ENCODE results near the gene PRPF38B. TPM values are rescaled to one million over a fixed set of nuclear protein-coding genes. Genes with fewer than 3 reads are reported as not detected.

PRPF38B gene
- total and polyA plus RNA-seq, 2 of the 8 experiments (the other 6 are each of a cell fraction or from before 2014, with no cell fraction given): 16.6 to 50.6 TPM

DNA sequence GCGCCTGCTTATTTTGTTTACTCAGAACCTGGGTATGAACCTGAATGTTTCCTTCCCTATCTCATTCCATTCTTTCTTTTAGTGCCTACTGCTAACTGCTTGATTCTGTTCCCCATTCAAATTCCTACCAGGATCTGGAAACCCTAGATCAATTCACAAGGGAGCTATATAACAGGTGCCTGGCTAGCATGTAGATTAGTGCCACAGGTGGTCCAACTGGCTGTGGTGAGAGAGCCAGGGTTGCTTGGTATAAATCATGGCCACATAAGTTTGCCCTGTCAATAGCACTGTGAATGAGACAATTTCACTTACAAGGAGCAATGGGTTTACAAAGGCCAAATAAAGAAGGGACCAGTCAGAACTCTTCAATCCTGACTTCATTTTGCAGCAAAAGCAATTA, 6.6 kb upstream of the PRPF38B start:
- Histone ChIP-seq H3K79me1 (ENCODE audit: low read depth, low read length) (no peaks in the 10 kb centered on the region), H2BK12ac (ENCODE audit: low read depth, low read length) (no peak overlapping the region), H2AFZ (ENCODE audit: low read length) (no peak overlapping the region), H4K91ac (replicated peaks; ENCODE audit: insufficient read length, low read length) (no peak overlapping the region), H3K9ac (replicated peaks in 1 of 4; ENCODE audit: extremely low read depth in 1 of 4, low read depth in 3 of 4, low read length in 3 of 4) (no peak overlapping the region), H3K27ac (ENCODE audit: low read depth, low read length) (no peak overlapping the region), H3K4me2 (ENCODE audit: insufficient read depth in 1 of 2, low read depth in 2 of 2, low read length in 2 of 2) (no peak overlapping the region), H3K9me3 (ENCODE audit: insufficient read depth in 2 of 2, low read depth in 1 of 2, low read length in 1 of 2) (no peaks in the 10 kb centered on the region), H2BK20ac (ENCODE audit: low read length) (no peak overlapping the region), H4K5ac (ENCODE audit: insufficient read length, low read depth, low read length) (no peak overlapping the region), H3K79me2 (ENCODE audit: control insufficient read depth in 1 of 2, insufficient read depth in 2 of 2, low read length in 2 of 2) (no peaks in the 10 kb centered on the region), H2BK15ac (ENCODE audit: low read length) (no peak overlapping the region), H2AK5ac (ENCODE audit: low read depth, low read length) (no peak overlapping the region), H2BK120ac (replicated peaks; ENCODE audit: low read depth, low read length) (no peak overlapping the region), H2BK5ac (ENCODE audit: low read depth, low read length) (no peak overlapping the region), H3K23me2 (ENCODE audit: low read depth, low read length) (no peaks in the 10 kb centered on the region), H3K4me1 (replicated peaks in 1 of 4; ENCODE audit: control insufficient read depth in 3 of 4, insufficient read depth in 4 of 4, low read length in 3 of 4) (peaks cover 2 to 11% (median 5%) of the 10 kb centered on the region in 4 experiments; a peak in 4 of 7 replicates), H3K18ac (ENCODE audit: extremely low read depth, low read length) (no peak overlapping the region), H3K27me3 (replicated peaks in 1 of 4; ENCODE audit: control insufficient read depth in 3 of 4, extremely low read depth in 1 of 4, insufficient read depth in 3 of 4, low read length in 3 of 4) (no peaks in the 10 kb centered on the region; a peak in 1 of 7 replicates), H3K36me3 (ENCODE audit: control insufficient read depth in 2 of 4, insufficient read depth in 4 of 4, low read length in 3 of 4) (no peaks in the 10 kb centered on the region), H4K8ac (ENCODE audit: extremely low read depth, insufficient read depth, low read length) (no peak overlapping the region), H3K4ac (replicated peaks; ENCODE audit: insufficient read length, low read depth, low read length) (no peak overlapping the region), H3K14ac (ENCODE audit: insufficient read length) (no peak overlapping the region), H3K56ac (replicated peaks; ENCODE audit: insufficient read length, low read depth, low read length) (no peak overlapping the region), H4K20me1 (replicated peaks in 1 of 2; ENCODE audit: control insufficient read depth in 1 of 2, insufficient read depth in 2 of 2, low read length in 2 of 2) (no peaks in the 10 kb centered on the region), H3K23ac (ENCODE audit: insufficient read length) (no peak overlapping the region), H3K4me3 (ENCODE audit: extremely low read depth in 1 of 4, insufficient read depth in 2 of 4, low read depth in 3 of 4, low read length in 4 of 4) (no peak overlapping the region)
- TF ChIP-seq TCF12 (IDR thresholded peaks at IDR 0.05; ENCODE audit: low read depth, low read length): 0 out of 2 replicates have a peak, but pooled peaks have one; percentile 7
- TF ChIP-seq SP4 (IDR thresholded peaks at IDR 0.05; ENCODE audit: low read length): no peak
- no peak for TF ChIP-seq JUND (IDR thresholded peaks at IDR 0.05; ENCODE audit: low read length)
- ChIA-PET CTCF (ENCODE audit: partially characterized antibody) (interaction anchor here (1.0 to 1.3 kb wide), 2 partner anchors 39 to 41 kb away, joined by 3 to 4 read pairs; no protein-coding TSS in a partner anchor), POLR2A (ENCODE audit: partially characterized antibody) (interaction anchor here (1.0 to 1.7 kb wide), 3 partner anchors 11 to 25 kb away, joined by 3 to 8 read pairs (median 4); partner anchors contain the start of gene HENMT1)
- no peak for DNase-seq (ENCODE audit: low read depth in 1 of 2, low spot score in 2 of 2)
- FAIRE-seq: no peak
- 76% methylated on average over 1 of the region's 1 CpG; no CpG with 5 or more reads in 1 of the 2 experiments for WGBS, 2 experiments (ENCODE audit: extremely low coverage in 1 of 2, insufficient coverage in 1 of 2, insufficient read length in 1 of 2, insufficient replicate concordance in 2 of 2, low coverage in 1 of 2, low lambda C conversion rate in 2 of 2, missing lambda C conversion rate in 1 of 2)

Data from H1 (cell line).